ENCODE results near the gene ASCL1.

ASCL1 gene

DNA sequence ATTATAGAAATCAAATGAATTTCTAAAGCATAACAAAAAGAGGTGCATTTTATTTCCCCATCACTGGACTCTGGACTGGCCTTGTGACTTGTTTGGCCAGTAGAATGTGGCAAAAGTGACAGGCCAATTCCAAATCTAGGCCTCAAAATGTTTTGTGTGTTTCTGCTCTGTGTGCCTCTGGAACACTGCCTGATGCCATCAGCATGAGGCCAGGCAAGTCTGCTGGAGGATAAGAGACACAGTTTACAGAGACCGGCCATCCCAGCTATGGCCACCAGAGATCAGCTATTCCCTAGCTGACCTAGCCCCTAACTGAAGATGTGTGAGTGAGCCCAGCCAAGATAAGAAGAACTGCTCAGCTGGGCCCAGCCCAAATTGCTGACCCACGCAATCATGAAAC lies 32.9 kb downstream of the ASCL1 start:
- DNase-seq = no peak

DNA sequence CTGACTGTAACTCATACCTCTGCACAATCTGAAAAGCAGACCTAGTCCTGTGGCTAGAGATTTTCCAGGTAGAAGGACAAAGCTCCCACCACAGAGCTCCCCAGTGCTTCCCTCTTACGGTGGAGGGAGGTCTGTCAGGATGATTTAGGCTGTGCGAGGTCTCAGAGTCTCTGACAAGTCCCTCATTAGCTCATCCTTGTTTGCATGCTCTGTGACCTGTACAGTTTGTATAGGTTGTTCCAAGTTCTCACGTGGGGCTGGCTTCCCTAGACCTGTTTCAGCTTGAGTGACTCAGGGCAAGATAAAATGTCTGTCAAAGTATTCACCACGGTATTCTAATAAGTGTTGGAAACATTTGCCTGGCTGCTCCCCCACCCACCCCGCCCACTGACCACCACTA lies 34.8 kb downstream of the ASCL1 start:
- DNase-seq = no peak

DNA sequence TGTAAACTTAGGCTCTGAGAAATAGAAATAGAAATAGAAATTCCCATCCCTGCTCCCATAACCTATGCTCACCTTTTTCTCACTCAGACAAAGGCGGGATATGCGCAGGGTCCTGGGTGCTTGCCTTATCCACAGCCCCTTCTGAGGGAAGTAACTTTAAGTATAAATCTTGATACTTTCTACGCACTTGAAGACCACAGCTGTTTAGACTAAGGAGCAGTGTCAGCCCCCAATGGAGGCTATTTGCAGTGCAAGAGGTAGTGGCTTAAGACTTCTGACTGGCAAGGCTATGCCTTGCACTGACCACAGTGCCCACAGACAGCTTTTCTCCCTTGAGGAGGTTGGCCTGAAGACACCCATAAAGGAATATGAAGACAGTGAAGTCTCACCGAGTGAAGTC lies 35.2 kb downstream of the ASCL1 start:
- DNase-seq = no peak

DNA sequence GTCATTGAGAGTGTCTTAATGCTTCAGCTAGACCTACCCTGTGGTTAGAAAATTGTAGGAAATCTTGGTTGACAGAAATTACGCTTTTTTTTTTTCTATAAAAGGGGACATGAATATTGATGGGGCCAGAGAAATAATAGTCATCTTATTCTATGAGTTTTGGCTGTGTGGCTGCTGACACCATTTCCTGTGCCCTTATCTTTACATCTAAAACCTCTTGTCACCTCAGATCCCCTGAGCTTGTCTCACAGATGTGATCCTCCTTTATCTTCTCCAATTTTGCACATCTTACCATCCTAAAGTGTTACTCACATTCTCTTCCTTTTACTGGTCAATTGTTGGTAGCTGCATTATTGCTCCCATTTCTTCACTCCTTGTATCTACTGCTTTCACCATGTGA lies 36.1 kb downstream of the ASCL1 start:
- no peak for DNase-seq

DNA sequence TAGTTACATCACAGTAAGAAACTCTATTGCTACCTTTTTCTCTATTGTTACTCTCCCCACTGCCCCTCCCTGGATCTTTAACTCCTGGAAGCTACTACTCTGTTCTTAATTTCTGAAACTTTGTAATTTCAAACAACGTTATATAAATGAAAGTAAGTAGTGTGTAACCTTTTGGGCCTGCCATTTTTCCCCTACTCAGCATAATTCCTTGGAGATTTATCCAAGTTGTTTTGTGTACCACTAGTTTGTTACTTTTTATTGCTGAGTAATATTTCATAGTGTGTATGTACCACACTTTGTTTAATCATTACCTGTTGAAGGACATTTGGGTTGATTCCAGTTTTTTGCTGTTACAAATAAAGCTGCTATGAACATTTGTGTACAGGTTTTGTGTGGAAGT lies 37.9 kb downstream of the ASCL1 start:
- no peak for DNase-seq
